ENCODE data around the gene ADAM15. TPM values are rescaled to one million over a fixed set of nuclear protein-coding genes. Genes with fewer than 3 reads are reported as not detected.
A peak's percentile ranks its signal among the peaks of the same experiment; 100 is the strongest.

The ADAM15 gene
- total RNA-seq, 1 experiment from 2014 or later, result 30.6 TPM

GRCh38 chr1:155083052-155083541 lies 32.0 kb downstream of the ADAM15 start:
- Histone ChIP-seq H4K20me1 (ENCODE audit: control insufficient read depth, insufficient read depth, insufficient read length) (no peaks in the 10 kb centered on the region), H3K79me2 (ENCODE audit: insufficient read depth, low read length) (no peaks in the 10 kb centered on the region), H3K9ac (ENCODE audit: extremely low read depth, insufficient read length, low read length) (no peak overlapping the region), H3K23me2 (ENCODE audit: insufficient read length, low read depth, low read length, poor library complexity, severe bottlenecking) (peaks cover 30% of the 10 kb centered on the region), H3K14ac (ENCODE audit: insufficient read depth, low read length) (no peak overlapping the region), H3T11ph (ENCODE audit: low read length) (no peak overlapping the region), H4K5ac (ENCODE audit: insufficient read length, low read depth, low read length) (no peak overlapping the region), H2AK5ac (ENCODE audit: insufficient read length, low read length) (no peak overlapping the region), H3K79me1 (ENCODE audit: insufficient read depth, low read depth, low read length, poor library complexity, severe bottlenecking) (no peaks in the 10 kb centered on the region), H4K91ac (ENCODE audit: insufficient read length, low read depth, low read length) (no peak overlapping the region), H2BK12ac (ENCODE audit: insufficient read length, low read depth, low read length) (no peak overlapping the region), H3K27ac (ENCODE audit: insufficient read length, low read depth, low read length) (no peak overlapping the region), H3K27me3 (ENCODE audit: insufficient read depth, low read length) (peaks cover 46% of the 10 kb centered on the region), H2BK15ac (ENCODE audit: low read depth, low read length) (no peak overlapping the region), H2BK120ac (ENCODE audit: low read depth, low read length, poor library complexity, severe bottlenecking) (no peak overlapping the region), H3K4ac (ENCODE audit: low read depth, low read length) (no peak overlapping the region), H4K8ac (replicated peaks; ENCODE audit: insufficient read length, low read depth, low read length) (no peak overlapping the region), H3K56ac (ENCODE audit: insufficient read length, low read depth, low read length) (no peak overlapping the region), H3K4me2 (ENCODE audit: insufficient read depth, insufficient read length, low read length) (no peak overlapping the region), H2BK20ac (ENCODE audit: low read depth, low read length, poor library complexity, severe bottlenecking) (no peak overlapping the region), H3K18ac (ENCODE audit: insufficient read length, low read depth, low read length) (no peak overlapping the region), H3K23ac (ENCODE audit: insufficient read length, low read depth, low read length) (no peak overlapping the region), H3K4me1 (ENCODE audit: insufficient read depth, low read length) (no peaks in the 10 kb centered on the region), H2BK5ac (ENCODE audit: insufficient read length, low read length) (no peak overlapping the region), H2AFZ (ENCODE audit: low read length) (no peak overlapping the region), H3K9me3 (ENCODE audit: control insufficient read depth, low read depth, low read length) (no peaks in the 10 kb centered on the region)
- Mint-ChIP-seq H3K27ac (no peak overlapping the region; a peak in 1 of 7 replicates), H3K27me3 (ENCODE audit: low read depth) (peaks cover 66% of the 10 kb centered on the region), H3K4me1 (peaks cover 31 to 52% of the 10 kb centered on the region in 2 experiments), H3K36me3 (ENCODE audit: insufficient read depth in 1 of 3, low read depth in 3 of 3) (0 out of 7 replicates have a peak, but pooled peaks cover 0 to 4% (median 0%) of the 10 kb centered on the region in 3 experiments), H3K4me3 (peak overlapping the region in 1 of 2 experiments; percentile 66; a peak in 3 of 5 replicates), H3K9me3 (peaks cover 0 to 6% of the 10 kb centered on the region in 2 experiments; a peak in 3 of 5 replicates)
- no CpG with 5 or more reads among the region's 6 CpGs for WGBS (ENCODE audit: extremely low coverage, insufficient read length, low lambda C conversion rate)
- no peak for TF ChIP-seq CTCF (conservative IDR thresholded peaks at IDR 0.05)
- DNase-seq, result no peak
